ENCODE data around the gene MOB3B.

MOB3B gene

DNA sequence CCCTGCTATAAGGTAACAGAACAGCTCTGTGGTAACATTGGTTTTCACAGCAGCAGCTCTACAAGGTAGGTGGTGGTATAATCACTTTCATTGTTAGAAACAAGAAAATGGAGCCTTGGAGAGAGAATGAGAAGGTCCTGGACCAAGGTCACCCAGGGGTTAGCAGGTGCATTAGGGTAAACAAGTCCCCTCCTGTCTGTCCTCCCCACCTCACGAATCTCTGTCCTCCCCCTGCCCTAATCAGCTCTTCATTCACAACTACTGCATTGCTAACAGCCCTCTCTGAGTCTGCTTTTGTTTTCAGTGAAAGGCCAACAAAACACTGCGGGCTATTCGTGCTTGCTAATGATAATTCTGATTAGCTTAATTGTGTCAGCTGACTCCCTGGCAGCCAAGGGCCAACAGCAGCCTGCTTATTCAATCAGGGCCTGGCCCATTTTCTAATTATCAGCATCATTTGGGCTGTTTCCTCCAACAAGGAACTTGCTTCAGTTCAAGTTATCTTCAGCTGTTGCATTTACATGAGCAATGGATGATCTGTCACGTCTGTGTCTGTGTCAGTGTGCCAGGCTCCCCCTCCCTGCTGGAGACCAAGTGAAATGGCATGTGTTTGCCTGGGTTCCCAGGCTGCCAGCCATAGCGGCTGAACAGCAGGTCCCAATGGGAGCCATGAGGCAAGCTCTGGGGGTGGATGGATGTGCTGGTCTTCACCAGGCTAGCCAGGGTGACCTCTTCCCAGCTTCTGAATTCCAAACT lies 176.0 kb downstream of the MOB3B start:
- DNase-seq, result no peak

DNA sequence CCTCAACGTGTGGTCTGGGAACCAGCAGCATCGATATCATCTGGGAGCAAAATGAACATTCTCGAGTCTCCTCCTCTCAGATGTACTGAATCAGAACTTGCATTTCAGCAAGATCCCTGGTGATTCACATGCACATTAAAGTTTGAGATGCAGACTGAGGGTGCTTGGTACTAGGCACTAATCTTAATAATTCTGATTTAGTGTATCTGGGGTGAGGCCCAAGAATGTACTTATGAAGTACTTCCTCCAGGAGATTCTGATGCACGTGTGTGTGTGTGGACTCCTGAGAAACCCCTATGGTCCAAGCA lies 176.5 kb downstream of the MOB3B start:
- DNase-seq, result no peak

DNA sequence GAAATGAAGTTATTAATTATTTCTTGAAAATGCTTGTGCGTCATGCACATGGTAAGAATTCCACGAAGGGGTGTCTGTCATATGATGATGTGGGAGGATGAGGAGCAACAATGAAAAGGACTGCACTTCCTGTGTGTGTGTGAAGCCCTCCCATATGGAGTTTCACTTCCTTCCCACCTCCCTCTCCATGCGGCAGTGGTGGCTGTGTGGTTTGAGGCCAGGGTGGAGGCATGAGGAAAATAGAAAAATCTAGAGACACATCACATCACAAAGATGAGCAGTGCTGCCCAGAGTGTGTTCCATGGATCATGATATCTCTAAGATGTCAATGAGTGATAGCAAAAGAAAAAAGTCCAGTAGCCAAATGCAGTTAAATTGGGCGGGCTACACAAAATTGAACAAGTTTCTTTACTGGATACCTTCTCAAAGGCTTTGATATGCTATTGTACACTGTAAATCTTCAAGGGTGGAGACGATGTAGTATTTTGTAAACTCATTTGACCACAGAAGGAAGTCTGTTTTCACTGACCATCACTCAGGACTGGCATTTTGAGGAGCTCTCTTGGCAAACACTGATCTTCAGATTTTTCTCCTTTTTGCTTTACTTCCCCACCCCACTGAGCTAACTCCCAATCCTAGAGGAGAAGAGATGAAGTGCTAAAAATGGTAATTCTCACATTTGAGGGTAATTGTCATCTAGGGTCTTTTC lies 177.0 kb downstream of the MOB3B start:
- DNase-seq, result no peak

DNA sequence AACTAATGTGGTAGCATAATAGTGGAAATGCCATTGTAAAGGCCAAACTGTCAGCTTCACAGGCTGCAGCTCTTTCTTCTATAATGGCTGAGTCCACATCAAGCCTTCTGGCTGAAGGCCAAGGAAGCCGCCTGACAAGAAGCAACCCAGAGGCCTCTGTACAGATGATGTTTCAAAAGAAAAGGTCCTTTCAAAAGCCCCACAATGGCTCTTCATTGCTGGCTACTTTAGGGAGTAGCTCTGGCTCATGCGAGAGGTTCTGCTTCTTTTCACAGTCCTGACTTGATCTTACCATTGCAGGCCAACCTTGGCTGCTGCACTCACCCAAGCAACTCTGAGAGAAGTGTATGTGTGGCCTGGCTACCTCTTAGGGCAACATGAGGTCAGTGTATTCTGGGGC lies 178.2 kb downstream of the MOB3B start:
- DNase-seq, result no peak

DNA sequence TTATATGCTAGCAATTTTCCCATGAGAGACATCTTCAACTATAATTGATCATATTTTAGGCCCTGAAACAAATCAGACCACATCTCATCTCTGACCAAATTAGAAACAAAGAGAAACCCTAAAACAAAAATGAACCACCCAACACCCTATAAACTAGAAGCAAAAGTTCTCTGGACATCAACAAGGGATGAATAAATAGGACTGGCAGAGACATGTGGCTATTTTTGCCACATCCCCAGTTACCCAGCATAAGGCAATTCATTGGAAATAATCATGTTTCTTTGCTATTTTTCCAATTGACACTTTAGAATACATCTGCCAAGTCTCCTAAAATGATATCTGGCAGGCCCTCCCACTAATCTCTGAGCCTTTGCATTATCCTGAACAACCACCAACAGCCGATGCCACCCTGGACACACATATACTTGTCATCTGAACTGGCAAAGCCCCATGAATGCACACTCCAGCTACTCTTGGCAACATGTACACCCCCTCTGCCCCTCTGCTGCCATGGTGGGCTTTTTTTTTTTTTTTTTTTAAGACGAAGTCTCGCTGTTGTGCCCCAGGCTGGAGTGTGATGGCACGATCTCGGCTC lies 179.1 kb downstream of the MOB3B start:
- no peak for DNase-seq

DNA sequence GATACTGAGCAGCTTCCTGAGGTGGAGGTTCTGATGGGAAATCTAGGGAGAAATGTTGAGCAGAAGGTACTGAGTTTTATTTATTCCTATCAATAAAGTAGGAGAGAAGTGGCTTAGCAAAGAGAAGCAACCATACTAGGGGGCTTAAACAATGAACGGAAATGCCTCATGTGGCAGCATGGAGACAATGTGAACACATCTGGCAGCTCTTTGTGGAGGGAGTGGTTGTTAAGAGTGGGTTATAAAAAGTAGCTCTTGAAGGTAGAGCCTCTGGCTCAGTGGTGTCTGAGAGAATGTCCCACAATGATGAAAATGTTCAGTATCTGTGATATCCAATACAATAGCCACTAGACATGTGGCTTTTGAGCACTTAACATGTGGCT lies 179.9 kb downstream of the MOB3B start:
- DNase-seq, result no peak

DNA sequence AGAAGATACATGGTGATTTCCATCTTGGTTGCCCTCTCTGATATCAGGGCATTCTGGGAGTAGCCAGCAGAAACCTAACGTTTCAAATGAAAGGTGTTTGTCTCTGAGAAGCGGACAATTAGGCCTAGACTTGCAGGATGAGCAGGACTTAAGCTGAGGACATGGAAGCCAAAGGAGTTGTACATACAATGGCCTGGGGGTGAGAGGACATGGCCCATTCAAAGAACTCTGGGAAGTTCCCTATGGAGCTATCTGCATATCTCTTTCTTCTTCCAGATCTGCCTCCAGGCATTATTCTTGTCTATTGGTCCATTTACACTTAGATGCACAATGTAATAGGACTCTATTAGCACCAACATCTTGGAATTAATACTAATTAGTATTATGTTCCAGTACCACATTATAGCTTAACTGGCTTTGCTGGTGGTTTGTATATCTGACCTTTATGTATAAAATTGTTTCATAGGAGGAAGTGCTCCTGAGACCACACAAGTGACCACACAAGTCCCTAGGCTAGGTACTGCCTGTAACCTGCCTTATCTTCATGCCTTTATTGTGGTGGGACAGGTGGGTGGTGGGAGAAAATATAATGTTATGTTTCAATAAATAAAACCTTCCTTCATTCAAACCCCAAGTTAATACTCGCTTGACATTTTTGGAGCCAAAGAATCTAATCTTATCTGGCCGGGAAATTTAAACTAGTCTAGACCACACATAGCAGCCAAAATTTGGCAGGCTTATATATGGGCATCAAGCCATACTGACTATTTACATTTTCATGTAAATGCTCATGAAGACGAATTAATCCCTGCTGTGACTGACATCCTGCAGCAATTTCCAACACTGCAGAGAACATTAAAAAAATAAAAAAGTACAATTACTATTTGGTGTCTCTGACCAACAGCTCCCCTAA lies 180.6 kb downstream of the MOB3B start:
- no peak for DNase-seq

DNA sequence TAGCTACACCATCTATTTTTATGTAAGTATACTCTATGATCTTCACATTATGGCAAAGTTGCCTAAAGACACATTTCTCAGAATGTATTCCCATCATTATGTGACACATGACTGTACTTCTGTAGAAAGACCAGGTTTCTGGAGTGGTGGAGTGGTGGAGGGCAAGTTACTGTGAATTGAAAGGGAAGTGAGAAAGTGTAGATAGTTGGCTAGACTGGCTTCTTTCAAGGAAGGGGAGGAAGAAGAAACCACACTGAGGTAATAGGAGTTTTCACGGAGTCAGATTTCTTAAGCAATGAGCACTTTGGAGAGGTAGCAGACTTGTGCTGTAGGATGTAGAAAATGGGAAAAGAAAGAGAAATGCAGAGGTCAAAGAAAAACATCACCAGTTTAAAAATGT lies 181.7 kb downstream of the MOB3B start:
- DNase-seq, result no peak

DNA sequence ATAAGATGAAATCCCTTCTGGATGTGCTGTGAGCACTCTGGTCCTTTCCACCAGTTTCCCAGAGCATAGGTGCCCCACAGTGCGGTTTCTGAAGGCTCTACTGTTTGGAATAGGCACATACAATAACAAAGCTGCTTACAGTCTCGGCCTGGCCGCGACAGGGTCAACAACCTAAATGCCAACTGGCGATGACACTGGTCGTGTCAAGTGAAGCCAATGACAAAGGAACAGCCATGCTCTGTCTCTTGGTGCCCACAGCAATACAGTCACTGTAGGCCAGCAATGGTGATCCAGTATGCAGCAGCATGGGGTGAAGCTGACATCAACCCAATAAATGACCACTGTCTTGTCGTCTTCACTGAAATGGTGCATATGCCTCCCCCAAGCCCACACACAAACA lies 184.8 kb downstream of the MOB3B start:
- no peak for DNase-seq

DNA sequence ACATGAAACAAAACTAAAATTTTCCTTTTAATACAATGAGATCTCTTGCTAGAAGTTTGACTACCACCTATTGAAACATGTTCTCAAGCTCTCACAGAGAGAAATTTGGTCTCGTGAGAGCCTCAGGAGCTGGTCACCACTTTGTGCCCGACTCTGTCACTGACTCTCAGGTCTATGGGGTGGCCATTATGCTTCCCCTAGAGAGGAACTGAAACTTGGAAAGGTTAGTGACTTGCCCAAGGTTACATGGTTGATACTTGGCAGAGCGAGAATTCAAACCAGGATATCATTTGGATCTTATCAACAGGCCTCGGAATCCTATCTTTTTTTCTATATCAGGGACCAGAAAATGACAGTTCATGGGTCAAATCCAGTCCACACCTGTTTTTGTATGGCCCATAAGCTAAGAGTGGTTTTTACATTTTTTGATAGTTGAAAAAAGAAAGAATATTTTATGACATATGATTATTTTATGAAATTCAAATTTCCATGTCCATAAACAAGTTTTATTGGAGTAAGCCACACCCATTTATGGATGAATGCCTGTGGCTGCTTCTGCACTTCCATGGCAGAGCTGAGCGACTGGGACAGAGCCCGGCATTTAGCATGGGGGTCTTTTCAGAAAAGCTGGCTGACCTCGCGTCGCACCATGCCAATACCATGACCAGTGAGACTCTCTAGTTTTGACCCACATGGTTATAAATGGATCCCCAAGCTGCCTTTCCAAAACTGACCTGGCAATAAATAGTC lies 187.9 kb downstream of the MOB3B start:
- no peak for DNase-seq

DNA sequence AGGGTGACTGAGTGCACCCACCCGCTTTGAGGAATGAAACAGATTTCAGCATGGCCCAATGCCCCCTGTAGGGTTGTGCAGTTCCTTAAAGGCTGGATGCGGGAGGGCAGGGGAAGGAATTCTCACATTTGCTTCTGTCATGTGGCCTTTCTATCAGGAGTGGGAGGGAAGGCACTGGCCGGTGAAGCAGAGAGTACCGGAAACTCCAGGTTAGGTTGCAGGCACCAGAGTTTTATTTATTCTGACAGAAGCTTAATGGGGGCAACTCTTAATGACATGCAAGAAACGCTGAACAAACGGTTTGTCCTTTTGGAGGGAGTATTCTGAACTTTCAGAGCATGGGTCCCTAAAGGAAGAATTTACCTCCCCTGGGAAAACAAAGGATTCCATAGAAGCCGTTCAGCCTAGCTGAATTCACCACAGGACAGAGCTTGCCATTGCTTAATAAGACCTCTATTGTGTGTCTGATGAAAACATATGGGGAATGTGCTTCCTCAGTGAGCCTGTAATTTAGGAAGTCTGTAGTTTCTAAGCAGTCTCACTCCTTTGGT lies 188.6 kb downstream of the MOB3B start:
- no peak for DNase-seq

DNA sequence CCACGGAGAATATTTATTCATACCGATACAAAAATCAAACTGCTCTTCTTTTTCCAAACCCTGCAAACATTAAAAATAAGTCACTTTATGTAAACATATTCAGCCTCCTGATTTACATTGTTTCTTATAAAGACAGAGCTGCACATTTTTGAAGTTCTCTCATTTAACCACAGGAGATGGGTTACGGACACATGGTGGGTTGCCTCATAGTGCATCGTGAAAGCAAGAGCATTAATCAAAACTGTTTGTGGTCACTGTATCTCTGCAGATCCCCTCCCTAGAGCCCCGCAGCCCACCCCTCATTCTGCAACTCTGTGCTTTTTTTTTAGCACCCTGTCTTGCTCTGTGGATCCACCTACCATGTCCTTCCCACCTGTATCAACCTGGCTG lies 189.3 kb downstream of the MOB3B start:
- no peak for DNase-seq

DNA sequence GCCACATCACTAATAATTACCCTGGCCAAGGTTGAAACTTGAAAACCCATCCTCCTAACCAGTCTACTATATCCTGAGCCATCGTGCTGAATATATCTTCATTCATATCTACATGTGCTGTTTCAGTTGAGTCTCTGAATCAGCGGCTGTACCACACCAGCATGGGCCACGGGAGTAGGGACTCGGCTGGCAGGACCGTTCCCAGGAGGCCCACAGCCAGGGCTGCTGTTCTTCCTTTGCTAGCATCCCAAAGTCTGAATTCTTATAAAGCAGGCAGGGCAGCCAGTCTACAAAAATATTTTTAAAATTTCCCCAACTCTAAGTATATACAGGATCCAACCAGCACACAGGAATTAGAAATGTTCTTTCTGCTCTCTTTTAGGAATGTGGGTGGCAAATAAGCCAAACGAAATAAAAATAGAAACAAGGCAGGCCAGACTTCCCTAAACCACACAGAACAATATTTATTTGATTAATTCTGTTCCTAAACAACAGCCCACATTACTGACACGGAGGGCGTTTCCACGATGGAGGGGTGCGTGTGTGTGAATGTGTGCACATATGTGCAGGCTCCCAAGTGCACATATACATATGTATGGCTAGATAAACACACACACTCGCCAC lies 189.8 kb downstream of the MOB3B start:
- DNase-seq, result no peak

DNA sequence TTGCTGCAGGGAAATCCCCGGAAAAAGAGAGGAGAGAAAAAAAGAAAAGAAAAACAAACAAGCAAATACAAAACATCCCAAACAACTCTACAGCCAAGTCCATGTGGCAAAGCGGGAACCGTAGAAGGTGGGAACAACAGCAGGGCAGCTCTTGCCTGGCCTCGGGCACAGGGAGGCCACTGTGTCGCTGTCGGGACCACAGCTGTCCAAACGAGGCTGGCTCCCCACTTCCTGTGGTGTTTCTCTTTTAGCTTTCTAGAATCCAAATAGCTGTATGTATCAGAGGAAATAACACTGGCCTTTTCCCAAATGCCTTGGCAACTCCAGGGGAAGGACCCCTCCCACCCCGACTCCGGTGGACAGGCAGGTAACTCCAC lies 191.1 kb downstream of the MOB3B start:
- no peak for DNase-seq

DNA sequence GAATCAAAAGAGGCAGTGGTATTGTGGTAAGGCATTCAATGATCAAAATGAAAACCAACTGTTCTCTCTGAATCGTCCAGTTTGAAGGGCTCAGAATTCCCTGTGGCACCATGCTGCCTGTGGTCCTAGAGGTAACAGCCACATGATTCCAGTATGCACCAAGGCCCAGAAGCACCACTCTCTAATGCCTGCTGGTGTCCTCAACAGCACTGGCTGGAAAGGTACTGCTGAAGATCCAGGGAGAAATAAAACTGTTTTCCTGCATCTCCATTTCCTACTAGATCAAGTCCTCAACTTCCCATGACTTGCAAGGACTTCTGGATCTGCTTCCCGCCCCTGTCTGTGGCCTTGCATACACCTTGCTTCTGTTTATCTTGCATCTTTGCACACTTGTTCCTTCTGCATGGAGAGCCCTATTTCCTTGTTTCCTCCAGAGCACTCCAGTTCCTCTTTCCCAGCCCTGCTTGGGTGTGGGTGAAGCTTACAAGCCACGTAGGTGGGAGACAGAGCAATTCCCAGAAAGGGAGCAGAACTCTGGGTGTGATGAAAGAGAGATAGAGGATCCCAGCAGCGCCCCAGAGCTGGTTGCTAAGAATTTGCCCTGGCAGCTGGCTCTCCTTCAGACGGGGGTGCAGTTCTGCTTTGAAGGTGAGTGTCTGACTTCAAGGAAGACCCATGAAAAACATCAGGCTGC lies 191.6 kb downstream of the MOB3B start:
- no peak for DNase-seq

DNA sequence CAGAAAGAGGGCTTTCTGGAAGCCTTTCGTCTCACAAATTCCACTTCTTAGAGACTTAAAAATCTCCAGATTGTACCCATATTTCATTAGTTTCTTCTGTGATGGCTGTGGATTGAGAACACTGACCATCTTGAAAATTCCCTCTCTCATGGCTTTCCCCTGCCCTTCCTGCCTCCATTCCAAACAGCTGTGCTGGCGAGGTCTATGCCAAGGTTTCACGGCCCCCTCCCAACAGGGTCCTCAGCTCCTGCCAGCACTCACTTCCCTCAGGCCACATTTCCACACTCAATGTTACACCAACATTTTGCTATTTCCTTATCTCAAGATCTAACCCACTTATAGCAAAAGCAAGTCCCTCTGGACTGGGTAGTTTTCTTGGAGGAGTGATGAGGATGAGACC lies 192.4 kb downstream of the MOB3B start:
- no peak for DNase-seq

DNA sequence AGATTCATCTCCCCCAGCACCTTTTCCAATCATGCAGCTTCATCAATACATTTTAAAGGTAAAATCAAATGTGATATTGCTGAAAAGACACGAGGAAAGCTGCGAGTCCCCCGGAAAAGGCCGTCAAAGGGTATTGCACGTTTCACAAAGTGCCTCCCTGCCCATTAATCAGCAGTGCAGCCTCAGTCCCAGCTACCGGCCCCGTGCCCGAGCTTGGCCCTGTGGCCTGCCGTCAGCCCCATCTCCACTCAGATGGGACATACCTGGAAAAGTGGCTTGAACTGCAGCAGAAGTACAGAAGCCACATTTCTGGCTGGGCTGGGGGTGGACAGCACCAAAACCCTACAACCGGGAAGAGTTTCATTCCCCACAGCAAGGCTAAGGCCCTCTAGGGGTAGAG lies 192.8 kb downstream of the MOB3B start:
- DNase-seq, result no peak

DNA sequence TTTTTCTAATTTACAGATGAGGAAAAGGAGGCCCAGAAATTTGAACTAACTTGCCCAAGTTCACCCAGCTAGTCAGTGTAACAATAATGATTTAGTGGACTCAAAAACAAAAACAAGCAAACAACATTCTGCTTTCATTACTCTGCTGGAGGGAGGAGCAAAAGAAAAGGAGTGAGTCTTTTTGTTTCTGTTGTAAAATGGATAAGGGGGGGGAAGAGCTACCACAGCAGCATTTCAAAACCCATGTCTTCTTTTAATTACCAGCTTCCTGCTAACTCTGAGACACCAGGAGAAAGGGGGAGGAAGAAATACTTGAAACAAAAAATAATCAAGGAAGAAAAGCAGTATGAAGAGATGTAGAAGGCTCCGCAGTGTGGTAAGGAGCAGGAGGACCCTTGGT lies 193.5 kb downstream of the MOB3B start:
- no peak for DNase-seq

DNA sequence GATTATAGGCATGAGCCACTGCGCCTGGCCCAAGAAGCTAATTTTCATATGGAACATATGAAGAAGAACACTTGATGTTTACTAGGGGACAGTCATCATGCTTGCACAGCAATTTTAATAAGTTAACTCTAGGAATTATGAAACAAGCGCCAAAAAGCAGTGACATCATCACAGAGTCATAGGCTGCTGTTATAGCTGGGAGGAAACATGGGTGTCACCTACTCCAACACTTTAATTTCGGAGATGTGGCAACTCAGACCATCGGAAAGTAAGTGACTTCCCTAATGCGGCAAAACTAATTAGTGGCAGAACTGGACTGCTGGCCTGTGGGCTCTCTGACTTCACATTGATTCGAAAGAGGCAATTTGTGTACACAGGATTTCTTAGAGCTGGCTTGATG lies 194.5 kb downstream of the MOB3B start:
- no peak for DNase-seq

DNA sequence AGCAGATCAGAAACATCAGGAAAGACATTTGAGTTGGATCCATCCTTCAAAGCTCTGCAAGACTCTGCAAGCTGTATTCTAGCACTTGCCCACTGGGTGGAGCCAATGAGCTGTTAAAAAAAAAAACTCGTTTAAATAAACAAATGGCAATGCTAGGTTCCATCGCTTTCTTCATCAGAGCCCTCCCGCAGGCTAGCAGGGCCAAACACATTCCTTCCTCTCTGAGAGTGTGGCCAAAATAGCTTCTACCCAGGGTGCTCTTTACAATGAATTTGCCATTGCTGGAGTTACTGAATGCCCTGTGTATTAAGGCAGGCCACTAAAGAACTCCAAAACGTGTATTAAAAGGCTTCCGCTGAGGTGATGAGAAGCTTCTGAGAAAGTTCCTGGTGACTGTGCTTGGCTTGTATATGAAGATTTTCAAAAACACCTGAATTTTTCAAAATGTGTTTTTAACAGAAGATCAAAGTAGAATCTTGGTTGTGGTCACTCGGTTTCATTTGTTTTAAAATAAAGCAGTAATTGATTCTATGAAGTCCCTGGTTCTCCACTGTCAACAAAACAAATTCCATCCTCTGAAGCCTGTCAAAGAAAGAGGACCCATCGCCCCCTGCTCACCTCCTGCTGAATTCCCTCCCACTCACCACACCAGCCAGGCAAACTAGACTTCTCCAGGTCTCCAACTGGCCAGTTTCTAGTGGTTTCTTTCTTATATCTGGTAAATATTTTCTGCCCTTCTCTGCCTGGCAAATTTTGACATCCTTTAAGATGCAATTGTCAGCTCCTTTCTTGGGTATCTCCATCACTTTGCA lies 196.2 kb downstream of the MOB3B start:
- DNase-seq, result peak; percentile 50 to 61

DNA sequence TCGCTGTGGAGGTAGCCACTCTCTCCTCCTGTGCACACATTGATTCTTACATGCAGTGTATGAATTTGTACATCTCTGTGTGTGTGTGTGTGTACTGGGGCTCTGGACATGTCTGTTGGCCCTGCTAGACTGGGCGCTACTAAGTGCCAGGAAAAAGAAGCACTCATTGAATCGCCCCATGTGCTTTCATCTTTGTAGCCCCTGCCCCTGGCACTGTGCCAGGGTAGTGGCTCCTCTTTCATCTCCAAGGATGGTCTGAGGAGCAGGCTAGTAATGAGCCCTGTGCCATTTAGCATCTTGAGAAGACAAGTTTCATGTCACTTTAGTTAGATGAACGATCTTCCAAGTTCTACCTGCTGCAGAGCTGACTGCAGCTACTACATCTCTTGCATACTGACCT lies 198.2 kb downstream of the MOB3B start:
- no peak for DNase-seq

Measured in NCI-H1930 (cell line).